A549 treated with ZK216348 at 1 μM for 4 hours (cell line): ENCODE data around the gene ZNF473. TPM values are rescaled to one million over a fixed set of nuclear protein-coding genes. Genes with fewer than 3 reads are reported as not detected.

ENCODE experiments used
- total RNA-seq: library from RNA; stranded (reverse); fragments of 200-300 nt; extraction: Qiagen RNA extraction; gene quantifications from 5 replicates; pipeline ENCODE4 v1.2.3, GENCODE V29; 2022; ENCODE audit warnings: low read depth

The ZNF473 gene
- total RNA-seq, result 7.7 to 12.9 TPM (median 10.6 TPM) in 5 replicates

GRCh38 chr19:50025794-50026549 lies at the start of gene ZNF473:
ZNF473 (plus strand) TSS chr19:50026005; CDS start chr19:50031083, 5,078 bp downstream.

GRCh38 chr19:50025022-50025793 lies 597 bp upstream of the ZNF473 start, which contains the start of gene VRK3:
VRK3 (minus strand) TSS chr19:50025372; CDS start chr19:50016162, 9,210 bp downstream.

Other genes with a start within 250 kb of the ZNF473 start
- 9.3 to 17.9 TPM (median 15.0 TPM) in 5 replicates for gene FUZ, start 212.7 kb upstream of the ZNF473 start, total RNA-seq
- gene MED25, start 207.7 kb upstream of the ZNF473 start, total RNA-seq, result 39.7 to 74.7 TPM (median 67.0 TPM) in 5 replicates
- 98.8 to 160 TPM (median 149 TPM) in 5 replicates for gene PTOV1, start 174.8 kb upstream of the ZNF473 start, total RNA-seq
- 30.8 to 60.9 TPM (median 51.4 TPM) in 5 replicates for gene PNKP, start 158.4 kb upstream of the ZNF473 start, total RNA-seq
- 64.4 to 121 TPM (median 114 TPM) in 5 replicates for gene AKT1S1, start 148.7 kb upstream of the ZNF473 start, total RNA-seq
- gene TBC1D17, start 148.3 kb upstream of the ZNF473 start, total RNA-seq, result 16.6 to 25.0 TPM (median 22.9 TPM) in 5 replicates
- 0.19 to 0.88 TPM (median 0.64 TPM) in 5 replicates for gene IL4I1, start 129.1 kb upstream of the ZNF473 start, total RNA-seq
- gene ATF5, start 96.8 kb upstream of the ZNF473 start, total RNA-seq, result 40.4 to 59.5 TPM (median 52.8 TPM) in 5 replicates
- gene NUP62, start 96.5 kb upstream of the ZNF473 start, total RNA-seq, result 60.3 to 101 TPM (median 94.7 TPM) in 5 replicates
- gene SIGLEC11, start 64.8 kb upstream of the ZNF473 start, total RNA-seq, result 0.08 TPM in 1 of 5 replicates, not detected in the others
- 33.0 to 41.1 TPM (median 38.8 TPM) in 5 replicates for gene VRK3, start 633 bp upstream of the ZNF473 start, total RNA-seq
- not detected in 5 replicates for gene IZUMO2, start 137.3 kb downstream of the ZNF473 start, total RNA-seq
- gene MYH14, start 177.6 kb downstream of the ZNF473 start, total RNA-seq, result 4.0 to 7.5 TPM (median 6.7 TPM) in 5 replicates